ENCODE data around the gene ILKAP.

The ILKAP gene

GRCh38 chr2:238203094-238203972 lies at the start of gene ILKAP:
Gene ILKAP, minus strand, starts transcription at chr2:238203695. Its CDS starts 142 bp downstream, at chr2:238203553.
- H3K4me3 ChIP-seq (ENCODE audit: low read depth, low read length), result peak within 1 kb of the TSS; percentile 70
- peak; percentile 15 for DNase-seq (ENCODE audit: low read depth)
- TF ChIP-seq CTCF (IDR thresholded peaks at IDR 0.05; ENCODE audit: control insufficient read depth, extremely low read depth, insufficient read depth), result no peak

- DNase-seq (ENCODE audit: low read depth), result no peak
- H3K4me3 ChIP-seq (ENCODE audit: low read depth, low read length), result no peak overlapping the region
- no peak for TF ChIP-seq CTCF (IDR thresholded peaks at IDR 0.05; ENCODE audit: control insufficient read depth, extremely low read depth, insufficient read depth)
Measured at GRCh38 chr2:238252766-238253630, 49.5 kb upstream of the ILKAP start.

GRCh38 chr2:238251986-238252385 lies 48.5 kb upstream of the ILKAP start:
- no peak for TF ChIP-seq CTCF (IDR thresholded peaks at IDR 0.05; ENCODE audit: control insufficient read depth, extremely low read depth, insufficient read depth)
- H3K4me3 ChIP-seq (ENCODE audit: low read depth, low read length), result no peak overlapping the region
- no peak for DNase-seq (ENCODE audit: low read depth)

GRCh38 chr2:238251331-238251730 lies 47.8 kb upstream of the ILKAP start:
- no peak for TF ChIP-seq CTCF (IDR thresholded peaks at IDR 0.05; ENCODE audit: control insufficient read depth, extremely low read depth, insufficient read depth)
- DNase-seq (ENCODE audit: low read depth), result no peak
- H3K4me3 ChIP-seq (ENCODE audit: low read depth, low read length), result no peak overlapping the region

- no peak for DNase-seq (ENCODE audit: low read depth)
- TF ChIP-seq CTCF (IDR thresholded peaks at IDR 0.05; ENCODE audit: control insufficient read depth, extremely low read depth, insufficient read depth), result no peak
- no peak overlapping the region for H3K4me3 ChIP-seq (ENCODE audit: low read depth, low read length)
Measured at GRCh38 chr2:238250896-238251295, 47.4 kb upstream of the ILKAP start.

GRCh38 chr2:238247841-238248453 lies 44.5 kb upstream of the ILKAP start:
- H3K4me3 ChIP-seq (ENCODE audit: low read depth, low read length), result no peak overlapping the region
- TF ChIP-seq CTCF (IDR thresholded peaks at IDR 0.05; ENCODE audit: control insufficient read depth, extremely low read depth, insufficient read depth), result no peak
- DNase-seq (ENCODE audit: low read depth), result no peak
